ENCODE measurements around the gene NXPH2. TPM values are rescaled to one million over a fixed set of nuclear protein-coding genes. Genes with fewer than 3 reads are reported as not detected.

Gene NXPH2
- total and polyA plus RNA-seq, 3 experiments from 2014 or later: not detected

- Mint-ChIP-seq H3K4me3 (no peak overlapping the region), H3K27me3 (peaks cover 9 to 32% of the 10 kb centered on the region in 2 donors), H3K36me3 (no peaks in the 10 kb centered on the region), H3K27ac (no peak overlapping the region), H3K4me1 (no peaks in the 10 kb centered on the region), H3K9me3 (peaks cover 0 to 9% (median 5%) of the 10 kb centered on the region in 5 donors)
- Histone ChIP-seq H3K4me3 (ENCODE audit: low read length) (no peak overlapping the region), H3K36me3 (ENCODE audit: insufficient read depth, low read length) (no peaks in the 10 kb centered on the region), H3K27ac (ENCODE audit: low read depth, low read length) (no peak overlapping the region), H3K27me3 (ENCODE audit: insufficient read depth, low read length, poor library complexity, severe bottlenecking) (no peaks in the 10 kb centered on the region), H3K9me3 (ENCODE audit: low read length) (no peaks in the 10 kb centered on the region), H3K4me1 (ENCODE audit: insufficient read depth, low read length) (no peaks in the 10 kb centered on the region)
- DNase-seq: no peak
- ChIA-PET CTCF (no interaction called here), POLR2A (no interaction called here)
Observed at GRCh38 chr2:138794724-138795123, 14.5 kb upstream of the NXPH2 start.

- no peak overlapping the region for H3K4me3 ChIP-seq (ENCODE audit: low read length)
- H3K27ac ChIP-seq (ENCODE audit: low read depth, low read length): no peak overlapping the region
- ChIA-PET CTCF (interaction anchor here (2.2 kb wide), 1 partner anchor 921 kb away, joined by 5 read pairs; no protein-coding TSS in a partner anchor), POLR2A (no interaction called here)
- no peaks in the 10 kb centered on the region for H3K9me3 Mint-ChIP-seq
- H3K36me3 ChIP-seq (ENCODE audit: insufficient read depth, low read length): no peaks in the 10 kb centered on the region
- no peak overlapping the region for H3K4me3 Mint-ChIP-seq
- H3K4me1 ChIP-seq (ENCODE audit: insufficient read depth, low read length): no peaks in the 10 kb centered on the region
- no peak overlapping the region for H3K27ac Mint-ChIP-seq
- H3K27me3 Mint-ChIP-seq: peaks cover 5 to 7% of the 10 kb centered on the region in 2 donors
- peak in 1 of 5 donors; percentile 16 for DNase-seq
- H3K27me3 ChIP-seq (ENCODE audit: insufficient read depth, low read length, poor library complexity, severe bottlenecking): no peaks in the 10 kb centered on the region
- H3K36me3 Mint-ChIP-seq: no peaks in the 10 kb centered on the region
- H3K9me3 ChIP-seq (ENCODE audit: low read length): no peaks in the 10 kb centered on the region
- no peaks in the 10 kb centered on the region for H3K4me1 Mint-ChIP-seq
Observed at GRCh38 chr2:138787053-138787666, 7.0 kb upstream of the NXPH2 start.

GRCh38 chr2:138782383-138782782 lies 2.2 kb upstream of the NXPH2 start:
- Mint-ChIP-seq H3K4me3 (no peak overlapping the region), H3K27ac (no peak overlapping the region), H3K36me3 (no peaks in the 10 kb centered on the region), H3K27me3 (peaks cover 21 to 34% of the 10 kb centered on the region in 2 donors), H3K9me3 (peaks cover 0 to 2% (median 0%) of the 10 kb centered on the region in 5 donors), H3K4me1 (no peaks in the 10 kb centered on the region)
- no peaks in the 10 kb centered on the region for H3K27me3 ChIP-seq (ENCODE audit: insufficient read depth, low read length, poor library complexity, severe bottlenecking)
- ChIA-PET CTCF (no interaction called here), POLR2A (no interaction called here)
- no peaks in the 10 kb centered on the region for H3K36me3 ChIP-seq (ENCODE audit: insufficient read depth, low read length)
- no peak overlapping the region for H3K27ac ChIP-seq (ENCODE audit: low read depth, low read length)
- no peak for DNase-seq
- H3K9me3 ChIP-seq (ENCODE audit: low read length): no peaks in the 10 kb centered on the region
- no peak overlapping the region for H3K4me3 ChIP-seq (ENCODE audit: low read length)
- H3K4me1 ChIP-seq (ENCODE audit: insufficient read depth, low read length): no peaks in the 10 kb centered on the region

- no peak for DNase-seq
- no peak overlapping the region for H3K4me3 ChIP-seq (ENCODE audit: low read length)
- no peaks in the 10 kb centered on the region for H3K36me3 ChIP-seq (ENCODE audit: insufficient read depth, low read length)
- no peaks in the 10 kb centered on the region for H3K4me1 ChIP-seq (ENCODE audit: insufficient read depth, low read length)
- Mint-ChIP-seq H3K4me3 (no peak overlapping the region), H3K4me1 (no peaks in the 10 kb centered on the region), H3K27me3 (peaks cover 21 to 37% of the 10 kb centered on the region in 2 donors), H3K27ac (no peak overlapping the region), H3K9me3 (peaks cover 0 to 2% (median 0%) of the 10 kb centered on the region in 5 donors), H3K36me3 (no peaks in the 10 kb centered on the region)
- H3K27me3 ChIP-seq (ENCODE audit: insufficient read depth, low read length, poor library complexity, severe bottlenecking): no peaks in the 10 kb centered on the region
- no peaks in the 10 kb centered on the region for H3K9me3 ChIP-seq (ENCODE audit: low read length)
- POLR2A ChIA-PET: no interaction called here
- no peak overlapping the region for H3K27ac ChIP-seq (ENCODE audit: low read depth, low read length)
- CTCF ChIA-PET: no interaction called here
Observed at GRCh38 chr2:138780908-138781307, 718 bp upstream of the NXPH2 start.

GRCh38 chr2:138780446-138780880 lies 273 bp upstream of the NXPH2 start:
- Histone ChIP-seq H3K36me3 (ENCODE audit: insufficient read depth, low read length) (no peaks in the 10 kb centered on the region), H3K4me3 (ENCODE audit: low read length) (no peak overlapping the region), H3K27me3 (ENCODE audit: insufficient read depth, low read length, poor library complexity, severe bottlenecking) (no peaks in the 10 kb centered on the region), H3K9me3 (ENCODE audit: low read length) (no peaks in the 10 kb centered on the region), H3K27ac (ENCODE audit: low read depth, low read length) (no peak overlapping the region), H3K4me1 (ENCODE audit: insufficient read depth, low read length) (no peaks in the 10 kb centered on the region)
- H3K4me1 Mint-ChIP-seq: no peaks in the 10 kb centered on the region
- DNase-seq: no peak
- no peak overlapping the region for H3K27ac Mint-ChIP-seq
- no peaks in the 10 kb centered on the region for H3K36me3 Mint-ChIP-seq
- peaks cover 0 to 2% (median 0%) of the 10 kb centered on the region in 5 donors for H3K9me3 Mint-ChIP-seq
- POLR2A ChIA-PET: no interaction called here
- H3K27me3 Mint-ChIP-seq: peaks cover 21 to 37% of the 10 kb centered on the region in 2 donors
- H3K4me3 Mint-ChIP-seq: no peak overlapping the region
- CTCF ChIA-PET: no interaction called here

- H3K27ac ChIP-seq (ENCODE audit: low read depth, low read length): no peak overlapping the region
- POLR2A ChIA-PET: no interaction called here
- H3K4me3 Mint-ChIP-seq: no peak overlapping the region
- H3K9me3 ChIP-seq (ENCODE audit: low read length): no peaks in the 10 kb centered on the region
- no peak overlapping the region for H3K4me3 ChIP-seq (ENCODE audit: low read length)
- no peaks in the 10 kb centered on the region for H3K36me3 Mint-ChIP-seq
- H3K27ac Mint-ChIP-seq: no peak overlapping the region
- CTCF ChIA-PET: no interaction called here
- H3K4me1 ChIP-seq (ENCODE audit: insufficient read depth, low read length): no peaks in the 10 kb centered on the region
- H3K27me3 Mint-ChIP-seq: peaks cover 21 to 37% of the 10 kb centered on the region in 2 donors
- no peak for DNase-seq
- no peaks in the 10 kb centered on the region for H3K36me3 ChIP-seq (ENCODE audit: insufficient read depth, low read length)
- peaks cover 0 to 2% (median 0%) of the 10 kb centered on the region in 5 donors for H3K9me3 Mint-ChIP-seq
- H3K4me1 Mint-ChIP-seq: no peaks in the 10 kb centered on the region
- no peaks in the 10 kb centered on the region for H3K27me3 ChIP-seq (ENCODE audit: insufficient read depth, low read length, poor library complexity, severe bottlenecking)
Observed at GRCh38 chr2:138779406-138779780, 797 bp downstream of the NXPH2 start.

- H3K9me3 ChIP-seq (ENCODE audit: low read length): no peaks in the 10 kb centered on the region
- H3K9me3 Mint-ChIP-seq: peaks cover 0 to 2% (median 0%) of the 10 kb centered on the region in 5 donors
- H3K36me3 Mint-ChIP-seq: no peaks in the 10 kb centered on the region
- no peaks in the 10 kb centered on the region for H3K27me3 ChIP-seq (ENCODE audit: insufficient read depth, low read length, poor library complexity, severe bottlenecking)
- H3K27ac Mint-ChIP-seq: no peak overlapping the region
- H3K27me3 Mint-ChIP-seq: peaks cover 19 to 37% of the 10 kb centered on the region in 2 donors
- no peak overlapping the region for H3K27ac ChIP-seq (ENCODE audit: low read depth, low read length)
- CTCF ChIA-PET: no interaction called here
- H3K4me3 ChIP-seq (ENCODE audit: low read length): no peak overlapping the region
- POLR2A ChIA-PET: no interaction called here
- DNase-seq: no peak
- H3K4me1 Mint-ChIP-seq: no peaks in the 10 kb centered on the region
- no peak overlapping the region for H3K4me3 Mint-ChIP-seq
- no peaks in the 10 kb centered on the region for H3K36me3 ChIP-seq (ENCODE audit: insufficient read depth, low read length)
- no peaks in the 10 kb centered on the region for H3K4me1 ChIP-seq (ENCODE audit: insufficient read depth, low read length)
Observed at GRCh38 chr2:138777996-138778395, 2.2 kb downstream of the NXPH2 start.

GRCh38 chr2:138775736-138776135 lies 4.5 kb downstream of the NXPH2 start:
- CTCF ChIA-PET: no interaction called here
- no peak overlapping the region for H3K27ac Mint-ChIP-seq
- no peaks in the 10 kb centered on the region for H3K4me1 Mint-ChIP-seq

More at GRCh38 chr2:138775736-138776135, 4.5 kb downstream of the NXPH2 start:
- Mint-ChIP-seq H3K4me3 (no peak overlapping the region), H3K9me3 (peaks cover 0 to 2% (median 0%) of the 10 kb centered on the region in 5 donors), H3K27me3 (peaks cover 18 to 26% of the 10 kb centered on the region in 2 donors), H3K36me3 (no peaks in the 10 kb centered on the region)
- Histone ChIP-seq H3K9me3 (ENCODE audit: low read length) (no peaks in the 10 kb centered on the region), H3K36me3 (ENCODE audit: insufficient read depth, low read length) (no peaks in the 10 kb centered on the region), H3K27ac (ENCODE audit: low read depth, low read length) (no peak overlapping the region), H3K4me3 (ENCODE audit: low read length) (no peak overlapping the region), H3K27me3 (ENCODE audit: insufficient read depth, low read length, poor library complexity, severe bottlenecking) (no peaks in the 10 kb centered on the region), H3K4me1 (ENCODE audit: insufficient read depth, low read length) (no peaks in the 10 kb centered on the region)
- POLR2A ChIA-PET: no interaction called here
- no peak for DNase-seq

Data from CD8-positive, alpha-beta memory T cell (primary cell).